HL-60 (cell line): ENCODE data around the gene MUC20.
"Not testable (repeated sequence)": the region's sequence is repeated elsewhere in the genome, so short reads cannot be mapped to it uniquely, and the experiment has no call there.

Source experiments
- DNase-seq, 2 experiments: peaks; one replicate each; pipeline ENCODE4 v3.0.0-alpha.2; 2010 to 2020; ENCODE audit warnings: low read depth in 1 of 2, low spot score in 1 of 2
- H3K27ac ChIP-seq: fragments of 250-450 bp; sonication (Bioruptor Pico); replicated peaks from 2 replicates; pipeline ENCODE4 v1.5.1; 2020; ENCODE audit warnings: mild to moderate bottlenecking, moderate library complexity
- H3K27me3 ChIP-seq: fragments of 250-450 bp; sonication (Bioruptor Pico); 2 replicates; pipeline ENCODE4 v1.5.1; 2021; ENCODE audit warnings: mild to moderate bottlenecking, moderate library complexity; ENCODE audit not compliant: insufficient read depth, poor library complexity, severe bottlenecking
- H3K4me3 ChIP-seq: replicated peaks from 2 replicates; pipeline ENCODE4 v1.5.1; 2011; ENCODE audit warnings: mild to moderate bottlenecking, control low read depth, low read length; ENCODE audit not compliant: insufficient read depth
- long read RNA-seq: library from polyadenylated mRNA; unstranded; transcript quantifications from one replicate; pipeline ENCODE4 v2.0.0, GENCODE V29; 2020

Gene MUC20, protein sequence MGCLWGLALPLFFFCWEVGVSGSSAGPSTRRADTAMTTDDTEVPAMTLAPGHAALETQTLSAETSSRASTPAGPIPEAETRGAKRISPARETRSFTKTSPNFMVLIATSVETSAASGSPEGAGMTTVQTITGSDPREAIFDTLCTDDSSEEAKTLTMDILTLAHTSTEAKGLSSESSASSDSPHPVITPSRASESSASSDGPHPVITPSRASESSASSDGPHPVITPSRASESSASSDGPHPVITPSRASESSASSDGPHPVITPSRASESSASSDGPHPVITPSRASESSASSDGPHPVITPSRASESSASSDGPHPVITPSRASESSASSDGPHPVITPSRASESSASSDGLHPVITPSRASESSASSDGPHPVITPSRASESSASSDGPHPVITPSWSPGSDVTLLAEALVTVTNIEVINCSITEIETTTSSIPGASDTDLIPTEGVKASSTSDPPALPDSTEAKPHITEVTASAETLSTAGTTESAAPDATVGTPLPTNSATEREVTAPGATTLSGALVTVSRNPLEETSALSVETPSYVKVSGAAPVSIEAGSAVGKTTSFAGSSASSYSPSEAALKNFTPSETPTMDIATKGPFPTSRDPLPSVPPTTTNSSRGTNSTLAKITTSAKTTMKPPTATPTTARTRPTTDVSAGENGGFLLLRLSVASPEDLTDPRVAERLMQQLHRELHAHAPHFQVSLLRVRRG
- long read RNA-seq: 0 reads

DNA sequence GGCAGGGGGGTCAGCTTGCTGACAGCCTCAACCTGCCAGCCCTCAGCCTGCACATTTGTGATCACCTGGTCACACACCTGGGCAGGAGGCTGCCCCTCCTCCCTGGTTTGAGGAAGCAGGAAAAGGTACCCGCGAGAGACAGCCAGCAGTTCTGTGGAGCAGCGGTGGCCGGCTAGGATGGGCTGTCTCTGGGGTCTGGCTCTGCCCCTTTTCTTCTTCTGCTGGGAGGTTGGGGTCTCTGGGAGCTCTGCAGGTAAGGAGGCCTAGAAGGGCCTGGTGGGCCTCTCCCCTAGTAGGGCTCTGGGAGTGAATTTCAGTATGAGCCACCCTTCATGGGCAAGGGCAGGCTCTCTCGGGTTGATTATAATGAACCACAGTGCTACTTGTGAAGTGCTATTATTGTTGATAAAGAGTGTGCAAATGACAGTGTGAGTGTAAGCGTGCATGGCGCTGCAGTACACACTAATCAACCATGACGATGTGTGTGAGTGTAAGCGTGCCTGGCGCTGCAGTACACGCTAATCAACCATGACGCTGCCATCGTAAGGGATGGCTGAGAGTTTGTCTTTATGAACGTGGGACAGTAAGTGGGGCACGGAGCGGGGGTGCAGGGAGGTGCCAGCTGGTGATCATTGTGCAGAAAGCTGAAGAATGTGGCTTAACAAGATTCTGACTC is at the start of gene MUC20:
MUC20 (plus strand) TSS at position 148 of the 676 bp plus-strand sequence; CDS start at position 178, 30 bp downstream.
- H3K4me3 ChIP-seq, DNase-seq, H3K27ac ChIP-seq, H3K27me3 ChIP-seq: not testable (repeated sequence)

DNA sequence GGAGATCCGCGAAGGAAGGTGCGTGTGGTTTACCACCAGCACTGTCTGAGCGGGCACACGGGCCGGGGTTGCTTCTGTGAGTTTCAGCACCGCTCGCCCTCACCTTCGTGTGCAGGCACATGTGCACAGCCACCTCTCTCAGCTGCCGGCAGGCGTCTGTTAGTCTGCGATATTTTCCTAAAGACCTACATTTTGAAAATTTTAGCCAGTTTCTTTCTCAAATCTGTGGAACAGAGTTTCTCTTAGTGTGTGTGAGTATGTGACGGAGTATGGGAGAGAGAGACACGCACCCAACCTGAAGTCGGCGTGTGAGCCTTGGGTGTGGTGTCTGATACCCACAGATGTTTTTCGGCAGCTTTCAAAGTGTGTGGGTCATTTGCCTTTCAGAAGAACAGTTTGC is 49.5 kb upstream of the MUC20 start:
- not testable (repeated sequence) for H3K27ac ChIP-seq, H3K4me3 ChIP-seq, H3K27me3 ChIP-seq, DNase-seq

DNA sequence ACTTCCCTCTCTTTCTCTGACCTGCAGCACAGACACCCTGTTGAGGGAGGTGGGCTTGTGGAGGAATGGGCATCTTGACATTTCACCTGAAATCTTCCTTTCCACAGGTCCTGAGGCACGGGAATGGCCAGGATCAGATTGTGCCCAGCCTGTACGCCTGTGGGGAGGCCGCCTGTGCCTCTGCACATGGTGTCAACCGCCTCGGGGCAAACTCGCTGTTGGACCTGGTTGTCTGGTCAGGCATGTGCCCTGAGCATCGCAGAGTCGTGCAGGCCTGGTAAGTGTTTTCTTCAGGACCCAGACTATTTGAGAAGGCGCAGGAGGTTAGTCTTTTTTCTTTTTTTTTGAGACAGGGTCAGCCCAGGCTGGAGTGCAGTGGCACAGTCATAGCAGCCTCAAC is 47.1 kb upstream of the MUC20 start:
- H3K27me3 ChIP-seq, DNase-seq, H3K4me3 ChIP-seq, H3K27ac ChIP-seq: not testable (repeated sequence)

DNA sequence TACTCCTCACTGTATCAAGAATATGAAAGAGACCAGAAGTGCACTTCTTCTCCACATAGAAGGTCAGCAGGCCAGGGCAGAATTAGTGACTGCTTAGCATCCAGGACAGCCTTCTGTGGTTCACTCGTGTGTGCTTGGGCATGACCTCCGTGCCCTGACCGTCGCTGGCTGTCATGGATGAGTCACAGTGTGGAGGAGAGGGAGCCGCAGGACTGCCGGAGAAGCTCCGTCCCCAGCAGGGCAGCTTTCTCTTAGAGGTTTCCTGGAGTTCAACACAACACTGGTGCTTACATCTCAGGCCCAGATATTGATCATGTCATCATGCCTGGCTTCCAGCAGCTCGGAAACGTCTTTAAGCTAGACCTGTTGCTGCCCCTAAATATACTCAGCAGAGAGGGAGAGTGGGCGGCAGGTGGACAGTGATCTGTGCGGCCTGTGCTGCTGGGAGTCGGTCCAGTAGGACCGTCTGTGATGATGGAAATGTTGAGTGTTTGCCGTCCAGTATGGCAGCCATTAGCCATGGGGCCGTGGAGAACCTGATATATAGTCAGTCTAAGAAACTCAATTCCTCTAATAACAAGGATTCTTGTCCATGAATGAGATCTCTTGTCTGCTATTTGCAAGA is 42.3 kb upstream of the MUC20 start:
- not testable (repeated sequence) for H3K4me3 ChIP-seq, DNase-seq, H3K27me3 ChIP-seq

DNA sequence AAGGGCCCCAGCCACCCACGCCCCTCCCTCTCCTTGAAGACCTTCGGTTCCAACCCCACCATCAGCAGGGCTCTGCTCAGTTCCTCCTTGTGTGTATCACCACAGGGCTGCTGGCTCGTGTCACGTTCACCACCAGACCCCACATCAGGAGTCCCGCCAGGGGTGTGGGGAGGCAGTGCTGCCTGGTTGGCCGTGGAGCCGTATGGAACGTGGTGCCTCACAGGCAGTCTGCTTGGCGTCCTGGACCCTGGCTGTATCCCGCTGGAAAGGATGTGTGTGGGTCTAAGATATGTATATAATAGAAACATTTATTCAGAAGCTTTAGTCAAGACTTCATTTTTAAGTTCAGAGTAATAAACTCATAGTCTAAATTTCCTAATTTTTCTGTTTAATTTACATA is 40.1 kb upstream of the MUC20 start:
- not testable (repeated sequence) for H3K27me3 ChIP-seq, H3K4me3 ChIP-seq, DNase-seq, H3K27ac ChIP-seq

More for the DNA sequence above, 42.3 kb upstream of the MUC20 start:
- H3K27ac ChIP-seq: not testable (repeated sequence)

DNA sequence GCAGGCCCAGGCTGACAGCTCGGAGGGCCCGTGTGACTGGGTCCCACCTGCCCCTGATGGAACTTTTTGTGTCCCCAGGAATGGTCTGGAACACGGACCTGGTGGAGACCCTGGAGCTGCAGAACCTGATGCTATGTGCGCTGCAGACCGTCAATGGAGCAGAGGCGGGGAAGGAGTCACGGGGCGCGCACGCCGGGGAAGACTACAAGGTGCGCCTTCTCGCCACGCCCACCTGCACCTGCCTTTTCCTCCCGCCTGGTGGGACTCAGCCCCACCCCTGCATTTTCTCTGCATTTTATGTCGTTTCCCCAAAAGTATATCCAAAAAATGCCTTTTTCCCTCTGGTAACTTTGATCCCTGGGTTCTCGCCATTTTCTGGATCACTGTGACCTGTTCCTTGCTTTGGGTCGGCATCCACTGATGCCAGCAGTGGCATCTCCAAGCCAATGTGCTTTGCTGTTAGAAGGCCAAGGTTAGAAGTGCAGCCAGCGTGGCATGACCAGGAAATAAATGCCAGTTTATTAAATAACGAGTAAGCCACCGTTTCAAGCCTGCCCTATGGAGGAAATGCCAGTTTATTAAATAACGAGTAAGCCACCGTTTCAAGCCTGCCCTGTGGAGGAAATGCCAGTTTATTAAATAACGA is 39.2 kb upstream of the MUC20 start:
- H3K4me3 ChIP-seq, H3K27me3 ChIP-seq: not testable (repeated sequence)

DNA sequence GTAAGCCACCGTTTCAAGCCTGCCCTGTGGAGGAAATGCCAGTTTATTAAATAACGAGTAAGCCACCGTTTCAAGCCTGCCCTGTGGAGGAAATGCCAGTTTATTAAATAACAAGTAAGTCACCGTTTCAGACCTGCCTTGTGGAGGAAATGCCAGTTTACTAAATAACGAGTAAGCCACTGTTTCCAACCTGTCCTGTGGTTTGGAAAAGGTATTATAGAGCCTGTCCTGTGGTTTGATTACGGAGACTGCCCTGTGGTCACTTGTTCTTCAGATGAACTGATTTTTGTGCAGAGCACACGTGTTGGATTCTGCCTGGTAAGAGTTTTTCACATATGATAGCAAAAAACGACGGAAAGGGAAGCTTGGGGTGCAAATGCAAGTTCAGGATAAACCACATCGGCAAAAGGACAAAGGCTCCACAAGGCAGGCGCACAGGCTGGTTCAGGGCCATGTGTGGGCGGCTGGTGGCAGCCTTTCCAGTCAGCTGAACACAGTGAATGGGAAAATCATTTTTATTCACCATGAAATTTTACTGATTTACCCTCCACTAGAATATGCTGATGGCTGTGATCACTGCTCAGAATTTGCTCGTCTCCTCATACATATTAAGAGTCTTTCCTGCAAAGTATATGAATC is 38.6 kb upstream of the MUC20 start:
- not testable (repeated sequence) for DNase-seq, H3K27me3 ChIP-seq, H3K4me3 ChIP-seq, H3K27ac ChIP-seq

More for the DNA sequence above, 39.2 kb upstream of the MUC20 start:
- not testable (repeated sequence) for DNase-seq, H3K27ac ChIP-seq

DNA sequence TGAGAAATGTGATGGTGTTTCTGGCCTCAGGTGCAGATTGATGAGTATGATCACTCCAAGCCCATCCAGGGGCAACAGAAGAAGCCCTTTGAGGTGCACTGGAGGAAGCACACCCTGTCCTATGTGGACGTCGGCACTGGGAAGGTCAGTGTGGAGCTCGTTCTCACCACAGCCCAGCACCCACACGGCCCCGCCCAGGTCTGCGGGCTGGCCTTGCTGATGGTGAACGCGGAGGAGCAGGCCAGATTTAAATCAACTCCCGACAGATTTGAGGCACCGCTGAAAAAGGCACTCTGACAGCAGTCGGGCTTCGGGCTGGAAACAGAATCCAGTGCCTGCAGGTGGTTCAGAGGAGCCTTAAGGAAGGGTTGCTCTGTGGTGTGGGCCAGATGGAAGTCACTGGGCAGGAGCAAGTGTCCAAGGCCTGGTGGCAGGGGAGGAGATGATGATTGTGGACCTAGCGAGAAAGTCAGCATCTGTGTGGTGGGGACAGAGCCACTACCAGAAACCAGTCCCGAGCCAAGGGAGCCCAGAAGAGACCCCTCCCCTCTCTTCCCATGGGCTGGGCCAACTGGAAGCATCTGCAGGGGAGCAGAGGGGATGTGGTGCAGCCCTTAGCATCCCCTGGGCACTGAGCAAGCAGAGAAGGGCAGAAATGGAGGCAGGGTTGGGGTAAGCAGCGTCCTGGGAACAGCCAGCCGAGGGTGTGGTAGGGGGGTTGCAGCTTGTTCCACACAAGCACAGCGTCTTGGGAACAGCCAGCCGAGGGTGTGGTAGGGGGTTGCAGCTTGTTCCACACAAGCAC is 36.9 kb upstream of the MUC20 start:
- not testable (repeated sequence) for H3K27ac ChIP-seq, H3K4me3 ChIP-seq, H3K27me3 ChIP-seq, DNase-seq

DNA sequence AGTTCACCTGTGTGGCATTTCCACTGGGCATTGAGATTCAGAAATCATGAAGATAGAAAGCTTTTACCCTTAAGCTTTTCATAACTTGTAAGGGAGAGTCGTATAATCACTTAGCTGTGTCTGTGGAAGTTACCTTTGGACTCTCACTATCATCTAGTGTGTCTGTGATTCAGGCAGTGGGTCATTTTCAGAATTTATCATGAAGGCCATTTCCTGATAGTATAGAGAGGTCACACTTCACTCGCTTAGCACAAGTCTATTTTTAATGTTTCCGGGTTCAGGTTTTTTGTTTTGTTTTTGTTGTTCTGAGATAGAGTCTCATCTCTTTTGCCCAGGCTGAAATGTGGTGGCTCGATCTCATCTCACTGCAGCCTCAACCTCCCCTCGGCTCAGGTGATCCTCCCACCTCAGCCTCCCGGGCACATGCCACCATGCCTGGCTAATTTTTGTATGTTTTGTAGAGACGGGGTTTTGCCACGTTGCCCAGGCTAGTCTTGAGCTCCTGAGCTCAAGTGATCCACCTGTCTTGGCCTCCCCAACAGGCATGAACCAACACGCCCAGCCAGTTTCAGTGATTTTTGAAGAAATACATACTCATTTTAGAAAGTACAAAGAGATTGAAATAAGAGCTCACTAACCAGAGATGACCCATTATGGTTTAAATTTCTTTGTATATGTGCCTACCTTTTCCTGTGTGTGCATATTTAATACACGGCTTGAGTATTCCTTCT is 36.1 kb upstream of the MUC20 start:
- DNase-seq, H3K27me3 ChIP-seq, H3K4me3 ChIP-seq, H3K27ac ChIP-seq: not testable (repeated sequence)

DNA sequence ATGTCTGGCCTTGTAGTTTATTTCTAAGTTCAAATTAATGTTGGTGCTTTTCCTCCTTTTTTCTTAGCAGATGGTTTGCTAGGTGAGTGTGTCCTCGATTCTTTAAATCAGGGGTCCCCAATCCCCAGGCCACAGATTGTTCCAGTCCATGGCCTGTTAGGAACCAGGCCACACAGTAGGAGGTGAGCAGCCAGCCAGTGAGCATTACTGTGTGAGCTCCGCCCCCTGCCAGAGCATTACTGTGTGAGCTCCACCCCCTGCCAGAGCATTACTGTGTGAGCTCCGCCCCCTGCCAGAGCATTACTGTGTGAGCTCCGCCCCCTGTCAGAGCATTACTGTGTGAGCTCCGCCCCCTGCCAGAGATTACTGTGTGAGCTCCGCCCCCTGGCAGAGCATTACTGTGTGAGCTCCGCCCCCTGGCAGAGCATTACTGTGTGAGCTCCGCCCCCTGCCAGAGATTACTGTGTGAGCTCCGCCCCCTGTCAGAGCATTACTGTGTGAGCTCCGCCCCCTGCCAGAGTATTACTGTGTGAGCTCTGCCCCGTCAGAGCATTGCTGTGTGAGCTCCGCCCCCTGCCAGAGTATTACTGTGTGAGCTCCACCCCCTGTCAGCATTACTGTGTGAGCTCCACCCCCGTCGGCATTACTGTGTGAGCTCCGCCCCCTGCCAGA is 34.1 kb upstream of the MUC20 start:
- not testable (repeated sequence) for H3K27me3 ChIP-seq, H3K27ac ChIP-seq, DNase-seq, H3K4me3 ChIP-seq

DNA sequence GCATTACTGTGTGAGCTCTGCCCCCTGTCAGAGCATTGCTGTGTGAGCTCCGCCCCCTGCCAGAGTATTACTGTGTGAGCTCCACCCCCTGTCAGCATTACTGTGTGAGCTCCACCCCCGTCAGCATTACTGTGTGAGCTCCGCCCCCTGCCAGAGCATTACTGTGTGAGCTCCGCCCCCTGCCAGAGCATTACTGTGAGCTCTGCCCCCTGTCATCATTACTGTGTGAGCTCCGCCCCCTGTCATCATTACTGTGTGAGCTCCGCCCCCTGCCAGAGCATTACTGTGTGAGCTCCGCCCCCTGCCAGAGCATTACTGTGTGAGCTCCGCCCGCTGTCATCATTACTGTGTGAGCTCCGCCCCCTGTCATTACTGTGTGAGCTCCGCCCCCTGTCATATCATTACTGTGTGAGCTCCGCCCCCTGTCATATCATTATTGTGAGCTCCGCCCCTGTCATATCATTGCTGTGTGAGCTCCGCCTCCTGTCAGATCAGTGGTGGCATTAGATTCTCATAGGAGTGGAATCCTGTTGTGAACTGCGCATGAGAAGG is 33.5 kb upstream of the MUC20 start:
- not testable (repeated sequence) for H3K27me3 ChIP-seq, H3K27ac ChIP-seq, H3K4me3 ChIP-seq, DNase-seq
